Sigmoid colon (tissue), 7 donors: ENCODE results near the gene DNAH17. TPM values are rescaled to one million over a fixed set of nuclear protein-coding genes. Genes with fewer than 3 reads are reported as not detected.

Experiments
- DNase-seq: peaks from one replicate; pipeline ENCODE4 v3.0.0-alpha.2; 2019
- H3K27ac ChIP-seq, 4 donors: fragments of 200-600 bp; sonication (generic); one replicate each; pipeline ENCODE4 v1.5.1; 2016 to 2019; ENCODE audit warnings: mild to moderate bottlenecking in 1 of 4
- H3K27me3 ChIP-seq, 3 donors: fragments of 200-600 bp; sonication (generic); one replicate each; pipeline ENCODE4 v1.5.1; 2019; ENCODE audit warnings: mild to moderate bottlenecking in 1 of 3
- H3K36me3 ChIP-seq, 4 donors: fragments of 200-600 bp; sonication (generic); one replicate each; pipeline ENCODE4 v1.5.1; 2016 to 2019
- H3K4me1 ChIP-seq, 4 donors: fragments of 200-600 bp; sonication (generic); one replicate each; pipeline ENCODE4 v1.5.1; 2017 to 2019
- H3K4me3 ChIP-seq, 4 donors: fragments of 200-600 bp; sonication (generic); one replicate each; pipeline ENCODE4 v1.5.1; 2017 to 2019; ENCODE audit warnings: mild to moderate bottlenecking in 2 of 4, moderate library complexity in 1 of 4
- H3K9me3 ChIP-seq, 4 donors: fragments of 200-600 bp in 3 of 4; sonication (generic) in 3 of 4; one replicate each; pipeline versions ENCODE4 v1.5.1 to v1.6.1; 2013 to 2019
- EP300 ChIP-seq, 4 donors: sonication (generic); formaldehyde crosslinking; IDR thresholded peaks; one replicate each; pipeline ENCODE4 v1.6.1; 2017; ENCODE audit warnings: antibody characterized with exemption in 4 of 4
- POLR2A ChIP-seq, 2 donors: fragments of 450-650 bp; IDR thresholded peaks; one replicate each; pipeline ENCODE4 v1.6.1; 2016; ENCODE audit warnings: antibody characterized with exemption in 2 of 2, mild to moderate bottlenecking in 2 of 2, moderate library complexity in 2 of 2
- POLR2AphosphoS5 ChIP-seq, 4 donors: sonication (generic); formaldehyde crosslinking; IDR thresholded peaks; one replicate each; pipeline ENCODE4 v1.6.1; 2017; ENCODE audit warnings: antibody characterized with exemption in 4 of 4
- WGBS, 2 donors: extraction: QIAGEN DNeasy Blood & Tissue Kit; methylation state at CpG; one replicate each; pipeline ENCODE4 v1.1.7; 2013; 5-methylcytosine and 5-hydroxymethylcytosine counted together
- intact Hi-C: fragments of 100-400 bp; cut with DNase I; formaldehyde crosslinking; loops from one replicate; pipeline ENCODE4 v1.15.1; 2023
- polyA plus RNA-seq, 3 donors: library from polyadenylated mRNA; stranded (reverse); fragments of 200-250 nt; gene quantifications; one replicate each; pipeline ENCODE4 v1.2.3, GENCODE V29; 2013
- total RNA-seq, 4 donors: library from RNA; depleted of rRNA; stranded (reverse); fragments of >200 nt; gene quantifications; one replicate each; pipeline ENCODE4 v1.1.0, GENCODE V29; 2016
- TF ChIP-seq, protein P1 (sequence below), 4 experiments: fragments of 450-650 bp in 3 of 4; fragments of 200-600 bp in 1 of 4; IDR thresholded peaks; one replicate each; pipeline ENCODE4 v1.5.1; 2016 to 2019; ENCODE audit warnings: antibody characterized with exemption in 4 of 4, mild to moderate bottlenecking in 3 of 4, moderate library complexity in 2 of 4
- donor health status: healthy with polysubstance abuse.
- donor health status: Bipolar disorder and iron deficiency.
- donor health status: healthy.

DNAH17 gene
- total and polyA plus RNA-seq, 7 donors = 0.07 to 0.68 (median 0.26) TPM; not detected in 3

DNA sequence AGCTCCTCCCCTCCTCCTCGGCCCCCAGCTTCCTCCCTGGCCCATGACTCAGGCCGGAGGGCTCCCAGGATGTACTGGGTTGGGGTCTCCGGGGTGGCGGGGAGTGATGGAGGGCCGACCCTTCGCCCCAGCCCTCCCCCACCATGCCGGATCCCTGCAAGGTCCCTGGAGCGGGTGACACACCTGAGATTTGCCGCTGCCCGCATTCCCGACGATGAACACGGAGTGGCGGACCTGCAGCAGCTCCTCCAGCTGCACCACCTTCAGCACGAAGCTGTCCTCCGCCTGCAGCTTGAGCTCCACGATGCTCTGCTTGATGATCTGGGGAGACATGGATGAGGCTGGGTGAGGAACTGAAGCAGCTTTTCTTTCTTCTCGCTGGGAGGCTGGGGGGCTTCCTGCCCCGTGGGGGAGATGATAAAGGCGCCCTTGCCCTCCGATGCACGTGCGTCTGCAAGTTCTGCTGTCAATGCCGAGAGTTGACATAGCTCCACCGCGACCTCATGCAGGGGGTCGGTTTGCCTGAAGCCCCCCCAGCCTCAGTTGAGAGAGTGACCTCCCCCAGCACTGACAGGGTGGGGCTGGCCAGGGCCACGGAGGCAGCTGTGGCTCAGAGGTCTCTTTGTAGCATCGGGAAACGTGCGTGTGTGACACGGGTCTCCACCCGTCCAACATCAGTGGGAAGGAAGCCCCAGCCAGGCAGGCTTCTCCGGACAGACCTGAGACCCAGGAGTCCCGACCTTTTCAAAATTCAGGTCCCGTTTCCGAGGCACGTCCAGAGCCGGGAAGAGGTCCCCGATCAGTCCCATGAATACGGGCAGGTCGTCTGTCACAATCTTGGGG is 83.1 kb downstream of the DNAH17 start:
- WGBS, 2 donors = 76 to 81% methylated on average over 42 of the region's 42 CpGs
- TF ChIP-seq POLR2A (IDR thresholded peaks at IDR 0.05) = no peak
- no peak for TF ChIP-seq POLR2AphosphoS5 (IDR thresholded peaks at IDR 0.05)
- no peak for TF ChIP-seq EP300 (IDR thresholded peaks at IDR 0.05)
- TF ChIP-seq, protein P1, sequence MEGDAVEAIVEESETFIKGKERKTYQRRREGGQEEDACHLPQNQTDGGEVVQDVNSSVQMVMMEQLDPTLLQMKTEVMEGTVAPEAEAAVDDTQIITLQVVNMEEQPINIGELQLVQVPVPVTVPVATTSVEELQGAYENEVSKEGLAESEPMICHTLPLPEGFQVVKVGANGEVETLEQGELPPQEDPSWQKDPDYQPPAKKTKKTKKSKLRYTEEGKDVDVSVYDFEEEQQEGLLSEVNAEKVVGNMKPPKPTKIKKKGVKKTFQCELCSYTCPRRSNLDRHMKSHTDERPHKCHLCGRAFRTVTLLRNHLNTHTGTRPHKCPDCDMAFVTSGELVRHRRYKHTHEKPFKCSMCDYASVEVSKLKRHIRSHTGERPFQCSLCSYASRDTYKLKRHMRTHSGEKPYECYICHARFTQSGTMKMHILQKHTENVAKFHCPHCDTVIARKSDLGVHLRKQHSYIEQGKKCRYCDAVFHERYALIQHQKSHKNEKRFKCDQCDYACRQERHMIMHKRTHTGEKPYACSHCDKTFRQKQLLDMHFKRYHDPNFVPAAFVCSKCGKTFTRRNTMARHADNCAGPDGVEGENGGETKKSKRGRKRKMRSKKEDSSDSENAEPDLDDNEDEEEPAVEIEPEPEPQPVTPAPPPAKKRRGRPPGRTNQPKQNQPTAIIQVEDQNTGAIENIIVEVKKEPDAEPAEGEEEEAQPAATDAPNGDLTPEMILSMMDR (IDR thresholded peaks at IDR 0.05) = no peak
- H3K36me3 ChIP-seq = no peaks in the 10 kb centered on the region
- no peaks in the 10 kb centered on the region for H3K27me3 ChIP-seq
- intact Hi-C loops = no loop called here
- no peaks in the 10 kb centered on the region for H3K9me3 ChIP-seq
- no peak for DNase-seq
- H3K4me1 ChIP-seq = no peaks in the 10 kb centered on the region
- H3K27ac ChIP-seq = no peak overlapping the region
- no peak overlapping the region for H3K4me3 ChIP-seq

DNA sequence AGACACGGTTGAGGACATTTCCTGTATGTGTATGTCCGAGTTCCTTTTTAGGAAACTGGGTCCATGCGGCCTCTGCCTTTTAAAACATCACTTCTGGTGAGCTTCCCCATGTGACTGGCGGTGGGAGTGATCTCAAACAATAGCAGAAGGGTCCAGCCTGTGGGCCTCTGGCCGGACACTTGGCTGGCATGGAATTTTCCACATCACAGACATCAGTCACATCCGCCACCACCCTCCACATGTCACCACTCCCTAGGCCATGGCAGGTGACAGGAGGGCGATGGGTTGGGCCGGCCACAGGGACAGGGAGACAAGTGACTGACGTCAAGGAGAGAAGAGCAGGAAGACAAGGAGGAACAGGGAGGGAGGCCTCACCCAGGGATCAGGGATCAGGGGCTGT is 83.7 kb downstream of the DNAH17 start:
- no peak for TF ChIP-seq POLR2A (IDR thresholded peaks at IDR 0.05)
- no peak for TF ChIP-seq EP300 (IDR thresholded peaks at IDR 0.05)
- TF ChIP-seq, protein P1 (IDR thresholded peaks at IDR 0.05) = no peak
- TF ChIP-seq POLR2AphosphoS5 (IDR thresholded peaks at IDR 0.05) = no peak
- Histone ChIP-seq H3K27ac (no peak overlapping the region), H3K4me3 (no peak overlapping the region), H3K9me3 (no peaks in the 10 kb centered on the region), H3K36me3 (no peaks in the 10 kb centered on the region), H3K4me1 (no peaks in the 10 kb centered on the region), H3K27me3 (no peaks in the 10 kb centered on the region)
- 53 to 73% methylated on average over 9 of the region's 9 CpGs for WGBS, 2 donors
- intact Hi-C loops = no loop called here
- DNase-seq = no peak

DNA sequence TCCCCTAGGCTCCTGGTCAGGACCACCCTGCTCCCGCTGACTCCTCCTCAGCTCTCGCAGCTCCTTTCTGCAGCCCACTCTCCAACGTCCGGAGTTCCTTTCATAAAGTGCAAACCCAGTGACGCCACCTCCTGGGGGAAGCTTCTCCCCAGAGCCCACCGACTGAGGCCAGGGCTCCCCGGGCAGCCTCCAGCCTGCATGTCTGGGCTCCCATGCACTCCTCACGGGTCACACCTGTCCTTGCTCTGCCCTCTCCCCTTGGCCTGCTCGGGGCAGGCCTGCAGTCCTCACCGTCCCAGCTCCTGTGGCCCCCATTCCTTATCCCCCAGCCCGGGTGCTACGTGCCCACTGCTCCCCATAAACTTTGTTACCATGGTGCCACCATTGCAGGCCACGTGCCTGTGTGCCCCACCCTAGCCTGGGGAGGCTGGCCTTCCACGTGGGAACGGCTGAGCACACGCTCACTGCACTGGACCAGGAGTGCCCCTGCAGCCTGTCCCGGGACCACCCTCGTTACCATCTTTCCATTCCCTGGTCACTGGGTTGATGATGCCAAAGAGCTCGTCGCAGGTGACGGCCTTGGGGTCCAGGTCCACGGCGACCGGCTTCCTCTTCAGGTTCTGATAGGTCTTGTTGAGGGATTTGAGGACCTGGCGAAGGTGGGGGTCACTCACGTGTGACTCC is 84.9 kb downstream of the DNAH17 start:
- intact Hi-C loops = no loop called here
- 74 to 87% methylated on average over 26 of the region's 26 CpGs for WGBS, 2 donors
- Histone ChIP-seq H3K4me3 (no peak overlapping the region), H3K9me3 (no peaks in the 10 kb centered on the region), H3K36me3 (no peaks in the 10 kb centered on the region), H3K27me3 (no peaks in the 10 kb centered on the region), H3K27ac (no peak overlapping the region), H3K4me1 (no peaks in the 10 kb centered on the region)
- TF ChIP-seq POLR2AphosphoS5 (IDR thresholded peaks at IDR 0.05) = no peak
- no peak for DNase-seq

DNA sequence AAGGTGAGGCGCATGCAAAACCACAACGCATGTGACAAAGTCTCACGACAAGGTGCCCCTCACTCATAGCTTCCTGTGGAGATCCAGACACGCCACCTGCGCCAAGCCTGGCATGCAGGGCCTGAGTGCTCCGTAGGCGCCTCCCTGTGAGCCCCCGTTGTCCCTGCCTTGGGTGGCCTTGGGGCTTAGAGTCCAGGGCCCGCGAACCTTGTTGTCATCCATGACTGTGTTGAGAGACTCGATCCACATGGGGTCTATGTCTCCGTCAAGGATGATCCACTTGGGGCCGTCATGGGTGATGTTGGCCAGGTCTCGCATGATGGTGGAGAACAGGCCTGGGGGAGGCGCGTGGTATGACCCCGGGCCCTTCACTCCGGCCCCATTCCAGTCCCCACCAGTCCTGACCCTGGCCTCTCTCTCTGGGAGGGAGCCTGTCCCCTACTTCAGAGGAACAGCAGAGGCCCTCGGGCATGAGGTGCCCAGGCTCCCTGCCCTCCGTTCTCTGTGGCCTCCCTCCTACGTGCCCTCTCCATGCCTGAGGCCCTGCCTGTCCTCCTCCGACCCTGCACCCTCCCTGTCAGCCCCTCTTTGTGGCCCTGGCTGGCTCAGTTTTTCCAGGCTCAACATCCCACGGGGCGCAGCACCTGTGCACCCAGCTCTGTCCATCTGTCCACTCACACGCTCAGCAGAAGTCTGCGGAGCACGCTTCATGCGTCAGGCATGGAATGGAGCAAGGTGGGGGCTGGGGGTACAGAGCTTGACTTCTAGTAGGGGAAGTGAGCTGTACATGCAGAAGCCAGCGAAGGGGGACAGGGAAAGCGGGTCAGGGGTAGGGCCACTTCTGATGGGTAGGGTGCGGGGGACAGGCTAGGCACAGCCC is 85.7 kb downstream of the DNAH17 start:
- DNase-seq = no peak
- TF ChIP-seq POLR2A (IDR thresholded peaks at IDR 0.05) (no peak), POLR2AphosphoS5 (IDR thresholded peaks at IDR 0.05) (no peak), EP300 (IDR thresholded peaks at IDR 0.05) (no peak)
- TF ChIP-seq, protein P1 (IDR thresholded peaks at IDR 0.05) = no peak
- H3K27me3 ChIP-seq = no peaks in the 10 kb centered on the region
- 91% methylated on average over 31 of the region's 31 CpGs for WGBS, 2 donors
- no peaks in the 10 kb centered on the region for H3K9me3 ChIP-seq
- H3K4me3 ChIP-seq = no peak overlapping the region
- H3K4me1 ChIP-seq = no peaks in the 10 kb centered on the region
- H3K27ac ChIP-seq = no peak overlapping the region
- no peaks in the 10 kb centered on the region for H3K36me3 ChIP-seq
- intact Hi-C loops = no loop called here

DNA sequence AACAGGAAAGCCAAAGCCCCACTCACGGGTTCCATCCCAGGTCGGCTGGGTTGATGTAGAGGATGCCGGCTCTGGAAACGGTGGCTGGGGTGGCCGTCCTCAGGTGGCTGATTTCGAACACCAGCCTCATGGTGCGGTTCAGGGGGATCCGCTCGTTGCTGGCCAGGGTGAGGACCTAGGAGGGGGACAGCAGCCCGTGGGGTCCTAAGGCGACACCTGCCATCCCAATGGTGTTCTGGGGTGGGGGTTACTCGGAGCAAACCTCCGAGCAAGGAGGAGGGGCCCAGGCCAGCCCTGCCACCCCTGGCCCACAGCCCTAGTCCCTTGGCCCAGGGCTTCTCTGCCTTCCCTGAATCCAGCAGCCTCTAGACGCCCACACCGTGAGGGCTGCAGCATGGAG is 86.5 kb downstream of the DNAH17 start:
- no peak for TF ChIP-seq POLR2AphosphoS5 (IDR thresholded peaks at IDR 0.05)
- no peak for TF ChIP-seq POLR2A (IDR thresholded peaks at IDR 0.05)
- H3K4me3 ChIP-seq = no peak overlapping the region
- H3K27me3 ChIP-seq = no peaks in the 10 kb centered on the region
- no peaks in the 10 kb centered on the region for H3K9me3 ChIP-seq
- H3K27ac ChIP-seq = no peak overlapping the region
- WGBS, 2 donors = 90 to 93% methylated on average over 15 of the region's 15 CpGs
- no peaks in the 10 kb centered on the region for H3K36me3 ChIP-seq
- H3K4me1 ChIP-seq = no peaks in the 10 kb centered on the region
- DNase-seq = no peak
- intact Hi-C loops = no loop called here
